Neuronal stem cell (in vitro differentiated cells): Measurements from ENCODE around the gene CHGA.

Experiments
- DNase-seq: peaks from one replicate; pipeline ENCODE4 v3.0.0-alpha.2; 2013; ENCODE audit warnings: low spot score
- H2AFZ ChIP-seq: one replicate; pipeline ENCODE4 v1.6.1; 2013; ENCODE audit warnings: mild to moderate bottlenecking, low read length, inconsistent platforms
- H2AK5ac ChIP-seq: 2 replicates; pipeline ENCODE4 v1.6.1; 2013; ENCODE audit warnings: low read depth, mild to moderate bottlenecking, inconsistent platforms, low read length, moderate library complexity, mixed read lengths
- H2BK120ac ChIP-seq: 2 replicates; pipeline ENCODE4 v1.6.1; 2013; ENCODE audit warnings: low read depth, mild to moderate bottlenecking, inconsistent platforms, low read length, moderate library complexity, mixed read lengths
- H2BK12ac ChIP-seq: one replicate; pipeline ENCODE4 v1.6.1; 2013; ENCODE audit warnings: low read length, inconsistent platforms
- H2BK15ac ChIP-seq: 2 replicates; pipeline ENCODE4 v1.6.1; 2013; ENCODE audit warnings: mild to moderate bottlenecking, low read length, inconsistent platforms, mixed read lengths
- H2BK5ac ChIP-seq: one replicate; pipeline ENCODE4 v1.6.1; 2013; ENCODE audit warnings: inconsistent platforms, mild to moderate bottlenecking, low read length, moderate library complexity
- H3K14ac ChIP-seq: one replicate; pipeline ENCODE4 v1.6.1; 2013; ENCODE audit warnings: low read length, inconsistent platforms
- H3K18ac ChIP-seq: 2 replicates; pipeline ENCODE4 v1.6.1; 2013; ENCODE audit warnings: low read length, inconsistent platforms
- H3K23ac ChIP-seq: 2 replicates; pipeline ENCODE4 v1.6.1; 2013; ENCODE audit warnings: low read depth, mild to moderate bottlenecking, mixed read lengths, low read length, inconsistent platforms; ENCODE audit not compliant: poor library complexity
- H3K27ac ChIP-seq: replicated peaks from 3 replicates; pipeline ENCODE4 v1.5.1; 2013; ENCODE audit warnings: low read length, inconsistent platforms
- H3K27me3 ChIP-seq, 3 experiments: 2 replicates each; pipeline ENCODE4 v1.6.1; 2013; ENCODE audit warnings: low read length in 3 of 3, mild to moderate bottlenecking in 2 of 3, inconsistent platforms in 1 of 3, low read depth in 1 of 3, mixed read lengths in 1 of 3, moderate library complexity in 1 of 3; ENCODE audit not compliant: control insufficient read depth in 3 of 3, insufficient read depth in 3 of 3
- H3K36me3 ChIP-seq, 2 donors: replicated peaks in 1 of 2; 2 replicates each; pipeline ENCODE4 v1.6.1; 2013; ENCODE audit warnings: low read length in 2 of 2; ENCODE audit not compliant: control insufficient read depth in 2 of 2, insufficient read depth in 2 of 2
- H3K4ac ChIP-seq: 2 replicates; pipeline ENCODE4 v1.6.1; 2013; ENCODE audit warnings: inconsistent platforms, mild to moderate bottlenecking, low read length, moderate library complexity
- H3K4me1 ChIP-seq, 2 donors: 1 replicate in 1 of 2; 2 replicates in 1 of 2; pipeline ENCODE4 v1.6.1; 2013; ENCODE audit warnings: low read length in 2 of 2, low read depth in 1 of 2; ENCODE audit not compliant: control insufficient read depth in 2 of 2, insufficient read depth in 1 of 2
- H3K4me2 ChIP-seq: one replicate; pipeline ENCODE4 v1.6.1; 2013; ENCODE audit warnings: mild to moderate bottlenecking, low read length, inconsistent platforms; ENCODE audit not compliant: insufficient read depth, poor library complexity, severe bottlenecking
- H3K4me3 ChIP-seq, 2 donors: 2 replicates each; pipeline ENCODE4 v1.5.1; 2013; ENCODE audit warnings: low read length in 2 of 2, mild to moderate bottlenecking in 2 of 2, inconsistent platforms in 1 of 2, moderate library complexity in 1 of 2
- H3K79me1 ChIP-seq: one replicate; pipeline ENCODE4 v1.6.1; 2013; ENCODE audit warnings: low read depth, mild to moderate bottlenecking, inconsistent platforms, low read length, moderate library complexity
- H3K9ac ChIP-seq: one replicate; pipeline ENCODE4 v1.6.1; 2013; ENCODE audit warnings: mild to moderate bottlenecking, low read depth, low read length, inconsistent platforms; ENCODE audit not compliant: poor library complexity
- H3K9me3 ChIP-seq, 2 donors: replicated peaks in 1 of 2; 2 replicates each; pipeline versions ENCODE3 to v1.6.1; 2013; ENCODE audit warnings: low read length in 2 of 2, mild to moderate bottlenecking in 2 of 2, inconsistent platforms in 1 of 2, low read depth in 1 of 2, mixed read lengths in 1 of 2, moderate library complexity in 1 of 2; ENCODE audit not compliant: control insufficient read depth in 2 of 2, insufficient read depth in 1 of 2
- H4K8ac ChIP-seq: one replicate; pipeline ENCODE4 v1.6.1; 2013; ENCODE audit warnings: low read depth, mild to moderate bottlenecking, inconsistent platforms, low read length, moderate library complexity
- H4K91ac ChIP-seq: one replicate; pipeline ENCODE4 v1.6.1; 2013; ENCODE audit warnings: low read length, low read depth, mild to moderate bottlenecking, inconsistent platforms; ENCODE audit not compliant: poor library complexity
- WGBS, 2 donors: extraction: QIAGEN DNeasy Blood & Tissue Kit; methylation state at CpG; one replicate each; pipeline ENCODE4 v1.1.7; 2013; ENCODE audit warnings: missing lambda C conversion rate in 2 of 2, mixed read lengths in 1 of 2; ENCODE audit not compliant: insufficient read length in 2 of 2, insufficient replicate concordance in 1 of 2; ENCODE audit errors: extremely low coverage in 2 of 2; 5-methylcytosine and 5-hydroxymethylcytosine counted together

CHGA gene

DNA sequence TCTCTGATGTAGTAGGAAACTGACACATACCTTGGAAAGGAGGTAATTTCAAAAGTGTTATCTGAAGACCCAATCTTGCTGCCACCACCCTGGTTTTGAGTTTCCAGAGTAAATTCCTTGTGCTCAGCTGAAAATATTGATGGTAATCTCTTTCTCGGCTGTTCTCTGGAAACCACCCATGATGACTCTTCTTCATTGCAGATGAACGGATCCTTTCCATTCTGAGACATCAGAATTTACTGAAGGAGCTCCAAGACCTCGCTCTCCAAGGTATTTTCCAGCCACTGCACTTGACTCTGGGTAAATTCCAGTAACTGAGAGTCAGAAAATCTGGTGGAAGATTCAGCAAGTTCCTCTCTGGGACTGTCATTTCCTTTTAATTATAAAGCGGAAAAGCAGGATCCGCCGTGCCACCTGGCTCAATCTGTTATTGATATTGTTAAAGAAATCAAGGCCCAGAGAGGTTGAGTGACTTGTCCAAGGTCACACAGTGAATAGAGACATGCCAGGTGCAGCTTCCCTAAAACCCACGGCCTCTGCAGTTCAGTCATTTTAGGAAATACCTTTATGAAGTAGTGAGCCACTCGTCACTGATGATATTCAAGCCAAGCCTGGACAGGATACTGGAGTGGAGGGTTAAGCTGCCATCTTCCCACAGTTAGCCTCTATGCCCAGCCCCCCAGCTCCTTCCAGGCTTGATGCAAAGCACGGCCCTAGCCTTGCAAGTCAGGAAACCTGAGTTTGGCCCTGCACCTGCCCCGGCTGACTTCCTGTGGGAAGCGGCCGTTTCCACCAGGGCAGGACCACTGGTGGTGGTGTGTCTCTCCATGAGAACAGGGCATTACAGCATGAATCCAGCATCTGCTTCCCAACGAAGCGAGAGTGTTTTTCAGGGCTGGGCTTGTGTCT is 4.7 kb downstream of the CHGA start:
- H3K79me1 ChIP-seq: peaks cover 3% of the 10 kb centered on the region
- no peak overlapping the region for H2BK12ac ChIP-seq
- H2AK5ac ChIP-seq: no peak overlapping the region
- no peak overlapping the region for H3K23ac ChIP-seq
- no CpG with 5 or more reads among the region's 14 CpGs for WGBS, 2 donors
- H3K27me3 ChIP-seq: peaks cover 0 to 17% (median 13%) of the 10 kb centered on the region in 3 experiments
- no peaks in the 10 kb centered on the region for H3K9me3 ChIP-seq
- H3K18ac ChIP-seq: no peak overlapping the region
- H2BK120ac ChIP-seq: no peak overlapping the region
- no peak overlapping the region for H3K4me2 ChIP-seq
- no peaks in the 10 kb centered on the region for H3K36me3 ChIP-seq
- H2BK15ac ChIP-seq: no peak overlapping the region
- peaks cover 1 to 3% of the 10 kb centered on the region in 2 donors for H3K4me1 ChIP-seq
- H2BK5ac ChIP-seq: no peak overlapping the region
- no peak overlapping the region for H4K91ac ChIP-seq
- no peak overlapping the region for H3K4me3 ChIP-seq
- H3K14ac ChIP-seq: no peak overlapping the region
- DNase-seq: no peak
- no peak overlapping the region for H2AFZ ChIP-seq
- no peak overlapping the region for H3K27ac ChIP-seq
- H4K8ac ChIP-seq: no peak overlapping the region
- H3K9ac ChIP-seq: no peak overlapping the region
- no peak overlapping the region for H3K4ac ChIP-seq

GRCh38 chr14:92928258-92928629 is 5.3 kb downstream of the CHGA start:
- Histone ChIP-seq H3K79me1 (peaks cover 3% of the 10 kb centered on the region), H3K9me3 (no peaks in the 10 kb centered on the region), H3K27me3 (peaks cover 0 to 14% (median 13%) of the 10 kb centered on the region in 3 experiments), H2AK5ac (no peak overlapping the region), H3K36me3 (no peaks in the 10 kb centered on the region), H3K4me3 (no peak overlapping the region), H3K4me1 (peaks cover 0 to 3% of the 10 kb centered on the region in 2 donors), H2AFZ (no peak overlapping the region), H2BK120ac (no peak overlapping the region), H3K27ac (no peak overlapping the region), H2BK12ac (no peak overlapping the region), H3K18ac (no peak overlapping the region), H4K91ac (no peak overlapping the region), H3K9ac (no peak overlapping the region), H3K23ac (no peak overlapping the region), H3K14ac (no peak overlapping the region), H3K4ac (no peak overlapping the region), H2BK15ac (no peak overlapping the region), H2BK5ac (no peak overlapping the region), H3K4me2 (no peak overlapping the region), H4K8ac (no peak overlapping the region)
- no peak for DNase-seq
- WGBS, 2 donors: no CpG with 5 or more reads among the region's 3 CpGs

GRCh38 chr14:92928961-92929688 is 6.2 kb downstream of the CHGA start:
- no peak overlapping the region for H3K4ac ChIP-seq
- H2BK120ac ChIP-seq: no peak overlapping the region
- H3K9me3 ChIP-seq: no peaks in the 10 kb centered on the region
- H3K36me3 ChIP-seq: no peaks in the 10 kb centered on the region
- H3K9ac ChIP-seq: no peak overlapping the region
- H3K18ac ChIP-seq: peak overlapping the region; percentile 63
- peaks cover 3% of the 10 kb centered on the region for H3K79me1 ChIP-seq
- no peak overlapping the region for H3K27ac ChIP-seq
- peak overlapping the region; percentile 62 for H2BK5ac ChIP-seq
- no peak overlapping the region for H2BK15ac ChIP-seq
- peak overlapping the region; percentile 21 for H3K14ac ChIP-seq
- H3K4me1 ChIP-seq: no peaks in the 10 kb centered on the region
- peaks cover 0 to 11% (median 11%) of the 10 kb centered on the region in 3 experiments for H3K27me3 ChIP-seq
- no peak overlapping the region for H2BK12ac ChIP-seq
- no peak overlapping the region for H3K23ac ChIP-seq
- no CpG with 5 or more reads among the region's 12 CpGs for WGBS, 2 donors
- no peak overlapping the region for H3K4me2 ChIP-seq
- no peak overlapping the region for H4K8ac ChIP-seq
- no peak overlapping the region for H2AK5ac ChIP-seq
- H3K4me3 ChIP-seq: no peak overlapping the region
- no peak overlapping the region for H4K91ac ChIP-seq
- no peak overlapping the region for H2AFZ ChIP-seq
- DNase-seq: no peak
